HepG2 (cell line): ENCODE results near the gene R3HDM4. TPM values are rescaled to one million over a fixed set of nuclear protein-coding genes. Genes with fewer than 3 reads are reported as not detected.

Experiments
- CBFB ChIP-seq: sonication (generic); formaldehyde crosslinking; IDR thresholded peaks from 2 replicates; pipeline ENCODE4 v1.4.0; 2020; ENCODE audit warnings: missing genetic modification reagents
- DMAP1 ChIP-seq: IDR thresholded peaks from 2 replicates; pipeline ENCODE4 v1.6.1; 2016
- EEA1 ChIP-seq: sonication (generic); formaldehyde crosslinking; IDR thresholded peaks from 2 replicates; pipeline ENCODE4 v1.5.1; 2020; ENCODE audit warnings: mild to moderate bottlenecking, missing genetic modification reagents, borderline replicate concordance
- GABPA ChIP-seq, 2 experiments: IDR thresholded peaks; 2 replicates each; pipeline ENCODE4 v1.6.1; 2011 to 2016; ENCODE audit warnings: low read depth in 2 of 2, low read length in 1 of 2, missing biosample characterization in 1 of 2, missing genetic modification characterization in 1 of 2
- HIVEP1 ChIP-seq: sonication (generic); formaldehyde crosslinking; IDR thresholded peaks from 2 replicates; pipeline ENCODE4 v1.4.0; 2020; ENCODE audit warnings: mild to moderate bottlenecking, missing genetic modification reagents
- KDM1A ChIP-seq: IDR thresholded peaks from 2 replicates; pipeline ENCODE4 v1.6.1; 2016; ENCODE audit warnings: missing compliant biosample characterization
- MEF2D ChIP-seq: sonication (generic); formaldehyde crosslinking; IDR thresholded peaks from 2 replicates; pipeline ENCODE4 v1.5.1; 2020; ENCODE audit warnings: mild to moderate bottlenecking, missing genetic modification reagents
- MYC ChIP-seq: sonication (generic); formaldehyde crosslinking; IDR thresholded peaks from 2 replicates; pipeline ENCODE4 v1.9.0; 2021; ENCODE audit warnings: missing genetic modification reagents, borderline replicate concordance
- NCOA1 ChIP-seq: sonication (generic); formaldehyde crosslinking; IDR thresholded peaks from 2 replicates; pipeline ENCODE4 v1.9.0; 2021; ENCODE audit warnings: missing genetic modification reagents
- NCOR1 ChIP-seq: fragments of 200-600 bp; sonication (generic); IDR thresholded peaks from 2 replicates; pipeline ENCODE4 v1.7.0; 2017; ENCODE audit warnings: antibody characterized with exemption, low read length, borderline replicate concordance
- PAWR ChIP-seq: sonication (generic); formaldehyde crosslinking; IDR thresholded peaks from 2 replicates; pipeline ENCODE4 v1.4.0; 2020; ENCODE audit warnings: missing genetic modification reagents, mild to moderate bottlenecking, borderline replicate concordance
- RFX5 ChIP-seq: IDR thresholded peaks from 2 replicates; pipeline ENCODE4 v1.6.1; 2011; ENCODE audit warnings: low read depth, low read length, improper control_type of control experiment
- SRSF1 ChIP-seq: fragments of 200-400 bp; formaldehyde crosslinking; optimal IDR thresholded peaks from 2 replicates; pipeline ENCODE3; 2017; ENCODE audit warnings: mild to moderate bottlenecking, low read depth, low read length, moderate library complexity
- ZNF251 ChIP-seq: sonication (generic); formaldehyde crosslinking; IDR thresholded peaks from 2 replicates; pipeline ENCODE4 v1.9.0; 2021; ENCODE audit warnings: mild to moderate bottlenecking, missing genetic modification reagents
- ZNF260 ChIP-seq: sonication (generic); formaldehyde crosslinking; IDR thresholded peaks from 2 replicates; pipeline ENCODE4 v1.4.0; 2020; ENCODE audit warnings: missing genetic modification reagents, low read depth, mild to moderate bottlenecking, borderline replicate concordance
- ZNF264 ChIP-seq: sonication (generic); formaldehyde crosslinking; IDR thresholded peaks from 2 replicates; pipeline ENCODE4 v1.4.0; 2020; ENCODE audit warnings: missing genetic modification reagents
- ZNF605 ChIP-seq: sonication (generic); formaldehyde crosslinking; IDR thresholded peaks from 2 replicates; pipeline ENCODE4 v1.8.0; 2022; ENCODE audit warnings: mild to moderate bottlenecking, missing genetic modification reagents
- polyA plus RNA-seq, 8 experiments: library from polyadenylated mRNA; depleted of rRNA in 3 of 8; stranded (reverse) in 7 of 8; unstranded in 1 of 8; fragments of >200 nt; fragmentation: Illumina TruSeq in 4 of 8; extraction: Trizol in 4 of 8; gene quantifications; 2 replicates each; pipeline versions ENCODE4 v1.2.1 to v1.2.3, GENCODE V29; 2011 to 2016; ENCODE audit warnings: low read depth in 4 of 8, missing spikeins in 1 of 8, mixed read lengths in 1 of 8; ENCODE audit not compliant: insufficient read depth in 1 of 8
- total RNA-seq, 5 experiments: library from RNA; depleted of rRNA; stranded (reverse); fragments of >200 nt; fragmentation: Illumina TruSeq; extraction: Trizol; gene quantifications; 2 replicates each; pipeline ENCODE4 v1.2.3, GENCODE V29; 2016; ENCODE audit warnings: low read depth in 1 of 5
- TF ChIP-seq, protein P1 (sequence below): sonication (generic); formaldehyde crosslinking; IDR thresholded peaks from 2 replicates; pipeline ENCODE4 v1.5.1; 2020; ENCODE audit warnings: mild to moderate bottlenecking, missing genetic modification reagents, moderate library complexity
- TF ChIP-seq, protein P2 (sequence below): sonication (generic); formaldehyde crosslinking; IDR thresholded peaks from 2 replicates; pipeline ENCODE4 v1.4.0; 2020; ENCODE audit warnings: missing genetic modification reagents, borderline replicate concordance
- TF ChIP-seq, protein P3 (sequence below): sonication (generic); formaldehyde crosslinking; conservative IDR thresholded peaks from 2 replicates; pipeline ENCODE4 v1.4.0; 2020; ENCODE audit warnings: mild to moderate bottlenecking, missing genetic modification reagents, moderate library complexity

Gene R3HDM4
- total and polyA plus RNA-seq, 2 of the 13 experiments (the other 11 are each of a cell fraction or from before 2014, with no cell fraction given) = 26.2 to 26.9 TPM

DNA sequence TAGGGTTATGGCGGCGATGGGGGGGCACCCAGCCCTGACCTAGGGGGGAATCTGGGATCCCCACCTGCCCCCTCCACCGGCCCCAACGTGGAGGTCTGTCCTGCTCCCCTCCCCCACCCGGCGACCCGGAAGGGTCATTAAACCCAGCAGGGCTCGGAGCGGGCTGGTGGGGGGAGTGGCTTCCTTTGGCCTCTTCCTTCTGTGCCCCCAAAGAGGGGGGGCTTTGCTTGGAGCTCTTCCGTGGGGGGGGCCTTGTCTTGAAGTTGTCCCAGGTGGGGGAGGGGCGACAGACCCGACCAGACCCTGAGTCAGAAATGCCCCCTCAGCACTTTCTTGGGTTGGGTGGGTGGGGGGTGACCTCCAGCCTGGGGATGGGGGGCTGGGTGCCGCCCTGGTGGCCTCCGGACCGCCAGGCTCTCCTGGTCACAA lies 14.3 kb upstream of the R3HDM4 start (continued):
- TF ChIP-seq, protein P1, sequence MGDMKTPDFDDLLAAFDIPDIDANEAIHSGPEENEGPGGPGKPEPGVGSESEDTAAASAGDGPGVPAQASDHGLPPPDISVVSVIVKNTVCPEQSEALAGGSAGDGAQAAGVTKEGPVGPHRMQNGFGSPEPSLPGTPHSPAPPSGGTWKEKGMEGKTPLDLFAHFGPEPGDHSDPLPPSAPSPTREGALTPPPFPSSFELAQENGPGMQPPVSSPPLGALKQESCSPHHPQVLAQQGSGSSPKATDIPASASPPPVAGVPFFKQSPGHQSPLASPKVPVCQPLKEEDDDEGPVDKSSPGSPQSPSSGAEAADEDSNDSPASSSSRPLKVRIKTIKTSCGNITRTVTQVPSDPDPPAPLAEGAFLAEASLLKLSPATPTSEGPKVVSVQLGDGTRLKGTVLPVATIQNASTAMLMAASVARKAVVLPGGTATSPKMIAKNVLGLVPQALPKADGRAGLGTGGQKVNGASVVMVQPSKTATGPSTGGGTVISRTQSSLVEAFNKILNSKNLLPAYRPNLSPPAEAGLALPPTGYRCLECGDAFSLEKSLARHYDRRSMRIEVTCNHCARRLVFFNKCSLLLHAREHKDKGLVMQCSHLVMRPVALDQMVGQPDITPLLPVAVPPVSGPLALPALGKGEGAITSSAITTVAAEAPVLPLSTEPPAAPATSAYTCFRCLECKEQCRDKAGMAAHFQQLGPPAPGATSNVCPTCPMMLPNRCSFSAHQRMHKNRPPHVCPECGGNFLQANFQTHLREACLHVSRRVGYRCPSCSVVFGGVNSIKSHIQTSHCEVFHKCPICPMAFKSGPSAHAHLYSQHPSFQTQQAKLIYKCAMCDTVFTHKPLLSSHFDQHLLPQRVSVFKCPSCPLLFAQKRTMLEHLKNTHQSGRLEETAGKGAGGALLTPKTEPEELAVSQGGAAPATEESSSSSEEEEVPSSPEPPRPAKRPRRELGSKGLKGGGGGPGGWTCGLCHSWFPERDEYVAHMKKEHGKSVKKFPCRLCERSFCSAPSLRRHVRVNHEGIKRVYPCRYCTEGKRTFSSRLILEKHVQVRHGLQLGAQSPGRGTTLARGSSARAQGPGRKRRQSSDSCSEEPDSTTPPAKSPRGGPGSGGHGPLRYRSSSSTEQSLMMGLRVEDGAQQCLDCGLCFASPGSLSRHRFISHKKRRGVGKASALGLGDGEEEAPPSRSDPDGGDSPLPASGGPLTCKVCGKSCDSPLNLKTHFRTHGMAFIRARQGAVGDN (CRISPR knock-in tag) = peak; percentile 37; the same call in 1 of the 2 replicates
- TF ChIP-seq CBFB (CRISPR knock-in tag) (no peak), NCOR1 (0 out of 2 replicates have a peak, but pooled peaks have one; percentile 4), ZNF251 (CRISPR knock-in tag) (no peak), ZNF260 (CRISPR knock-in tag) (no peak), SRSF1 (peak; percentile 59), NCOA1 (CRISPR knock-in tag) (no peak), MYC (CRISPR knock-in tag) (peak; percentile 16; the same call in 1 of the 2 replicates), MEF2D (CRISPR knock-in tag) (no peak), GABPA (IDR thresholded peaks at IDR 0.05; ENCODE audit: low read depth, low read length) (no peak), GABPA (CRISPR knock-in tag; IDR thresholded peaks at IDR 0.05; ENCODE audit: low read depth) (0 out of 2 replicates have a peak, but pooled peaks have one; percentile 4), ZNF264 (no peak), PAWR (CRISPR knock-in tag) (no peak), DMAP1 (no peak), KDM1A (CRISPR knock-in tag) (no peak), HIVEP1 (CRISPR knock-in tag) (no peak; the same call in 1 of the 2 replicates), RFX5 (no peak), EEA1 (CRISPR knock-in tag) (no peak), ZNF605 (CRISPR knock-in tag) (no peak)
- TF ChIP-seq, protein P2, sequence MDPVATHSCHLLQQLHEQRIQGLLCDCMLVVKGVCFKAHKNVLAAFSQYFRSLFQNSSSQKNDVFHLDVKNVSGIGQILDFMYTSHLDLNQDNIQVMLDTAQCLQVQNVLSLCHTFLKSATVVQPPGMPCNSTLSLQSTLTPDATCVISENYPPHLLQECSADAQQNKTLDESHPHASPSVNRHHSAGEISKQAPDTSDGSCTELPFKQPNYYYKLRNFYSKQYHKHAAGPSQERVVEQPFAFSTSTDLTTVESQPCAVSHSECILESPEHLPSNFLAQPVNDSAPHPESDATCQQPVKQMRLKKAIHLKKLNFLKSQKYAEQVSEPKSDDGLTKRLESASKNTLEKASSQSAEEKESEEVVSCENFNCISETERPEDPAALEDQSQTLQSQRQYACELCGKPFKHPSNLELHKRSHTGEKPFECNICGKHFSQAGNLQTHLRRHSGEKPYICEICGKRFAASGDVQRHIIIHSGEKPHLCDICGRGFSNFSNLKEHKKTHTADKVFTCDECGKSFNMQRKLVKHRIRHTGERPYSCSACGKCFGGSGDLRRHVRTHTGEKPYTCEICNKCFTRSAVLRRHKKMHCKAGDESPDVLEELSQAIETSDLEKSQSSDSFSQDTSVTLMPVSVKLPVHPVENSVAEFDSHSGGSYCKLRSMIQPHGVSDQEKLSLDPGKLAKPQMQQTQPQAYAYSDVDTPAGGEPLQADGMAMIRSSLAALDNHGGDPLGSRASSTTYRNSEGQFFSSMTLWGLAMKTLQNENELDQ = no peak
- TF ChIP-seq, protein P3, sequence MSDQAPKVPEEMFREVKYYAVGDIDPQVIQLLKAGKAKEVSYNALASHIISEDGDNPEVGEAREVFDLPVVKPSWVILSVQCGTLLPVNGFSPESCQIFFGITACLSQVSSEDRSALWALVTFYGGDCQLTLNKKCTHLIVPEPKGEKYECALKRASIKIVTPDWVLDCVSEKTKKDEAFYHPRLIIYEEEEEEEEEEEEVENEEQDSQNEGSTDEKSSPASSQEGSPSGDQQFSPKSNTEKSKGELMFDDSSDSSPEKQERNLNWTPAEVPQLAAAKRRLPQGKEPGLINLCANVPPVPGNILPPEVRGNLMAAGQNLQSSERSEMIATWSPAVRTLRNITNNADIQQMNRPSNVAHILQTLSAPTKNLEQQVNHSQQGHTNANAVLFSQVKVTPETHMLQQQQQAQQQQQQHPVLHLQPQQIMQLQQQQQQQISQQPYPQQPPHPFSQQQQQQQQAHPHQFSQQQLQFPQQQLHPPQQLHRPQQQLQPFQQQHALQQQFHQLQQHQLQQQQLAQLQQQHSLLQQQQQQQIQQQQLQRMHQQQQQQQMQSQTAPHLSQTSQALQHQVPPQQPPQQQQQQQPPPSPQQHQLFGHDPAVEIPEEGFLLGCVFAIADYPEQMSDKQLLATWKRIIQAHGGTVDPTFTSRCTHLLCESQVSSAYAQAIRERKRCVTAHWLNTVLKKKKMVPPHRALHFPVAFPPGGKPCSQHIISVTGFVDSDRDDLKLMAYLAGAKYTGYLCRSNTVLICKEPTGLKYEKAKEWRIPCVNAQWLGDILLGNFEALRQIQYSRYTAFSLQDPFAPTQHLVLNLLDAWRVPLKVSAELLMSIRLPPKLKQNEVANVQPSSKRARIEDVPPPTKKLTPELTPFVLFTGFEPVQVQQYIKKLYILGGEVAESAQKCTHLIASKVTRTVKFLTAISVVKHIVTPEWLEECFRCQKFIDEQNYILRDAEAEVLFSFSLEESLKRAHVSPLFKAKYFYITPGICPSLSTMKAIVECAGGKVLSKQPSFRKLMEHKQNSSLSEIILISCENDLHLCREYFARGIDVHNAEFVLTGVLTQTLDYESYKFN (CRISPR knock-in tag) = 0 out of 2 replicates have a peak, but pooled peaks have one; percentile 21
